Nephron progenitor cell (in vitro differentiated cells): ENCODE measurements around the gene WNK1.

Source experiments
- DNase-seq: peaks from one replicate; pipeline ENCODE4 v3.0.0; 2021
- H3K27ac Mint-ChIP-seq: 2 replicates; pipeline ENCODE4 v1.8.0; 2021; ENCODE audit warnings: mild to moderate bottlenecking, moderate library complexity, mixed read lengths
- H3K27me3 Mint-ChIP-seq: 2 replicates; pipeline ENCODE4 v1.8.0; 2021; ENCODE audit warnings: mild to moderate bottlenecking, low read depth, mixed read lengths; ENCODE audit not compliant: poor library complexity
- H3K36me3 Mint-ChIP-seq: 2 replicates; pipeline ENCODE4 v1.8.0; 2021; ENCODE audit warnings: low read depth, mixed read lengths
- H3K4me1 Mint-ChIP-seq: 2 replicates; pipeline ENCODE4 v1.8.0; 2021; ENCODE audit warnings: mixed read lengths
- H3K4me3 Mint-ChIP-seq: 2 replicates; pipeline ENCODE4 v1.8.0; 2021; ENCODE audit warnings: mild to moderate bottlenecking, moderate library complexity, mixed read lengths
- H3K9me3 Mint-ChIP-seq: 2 replicates; pipeline ENCODE4 v1.8.0; 2021; ENCODE audit warnings: mild to moderate bottlenecking, moderate library complexity, mixed read lengths
- CTCF ChIP-seq: fragments of 200-600 bp; sonication (generic); IDR thresholded peaks from 2 replicates; pipeline ENCODE4 v1.5.0; 2021; ENCODE audit warnings: antibody characterized with exemption

The WNK1 gene

GRCh38 chr12:938810-939209, 186.4 kb downstream of the WNK1 start:
- TF ChIP-seq CTCF = no peak
- Mint-ChIP-seq H3K27ac (peak overlapping the region; percentile 12), H3K4me1 (peaks cover under 1% of the 10 kb centered on the region), H3K36me3 (peaks cover 67% of the 10 kb centered on the region), H3K9me3 (peaks cover 4% of the 10 kb centered on the region), H3K27me3 (no peaks in the 10 kb centered on the region), H3K4me3 (no peak overlapping the region)
- no peak for DNase-seq

GRCh38 chr12:943051-943450, 190.7 kb downstream of the WNK1 start:
- Mint-ChIP-seq H3K36me3 (peaks cover 62% of the 10 kb centered on the region), H3K27ac (no peak overlapping the region), H3K9me3 (peaks cover 4% of the 10 kb centered on the region), H3K4me3 (no peak overlapping the region), H3K27me3 (no peaks in the 10 kb centered on the region), H3K4me1 (peaks cover 29% of the 10 kb centered on the region)
- no peak for TF ChIP-seq CTCF
- DNase-seq = no peak

- TF ChIP-seq CTCF = no peak
Observed at GRCh38 chr12:944211-944610, 191.8 kb downstream of the WNK1 start.

GRCh38 chr12:946212-946611, 193.8 kb downstream of the WNK1 start:
- Mint-ChIP-seq H3K36me3 (peaks cover 38% of the 10 kb centered on the region), H3K4me1 (peaks cover 39% of the 10 kb centered on the region), H3K27ac (peak overlapping the region; percentile 82), H3K9me3 (no peaks in the 10 kb centered on the region), H3K4me3 (peak overlapping the region; percentile 52), H3K27me3 (peaks cover 10% of the 10 kb centered on the region)
- no peak for TF ChIP-seq CTCF
- no peak for DNase-seq

More at GRCh38 chr12:944211-944610, 191.8 kb downstream of the WNK1 start:
- Mint-ChIP-seq H3K36me3 (peaks cover 58% of the 10 kb centered on the region), H3K27me3 (peaks cover 5% of the 10 kb centered on the region), H3K4me1 (peaks cover 37% of the 10 kb centered on the region), H3K4me3 (no peak overlapping the region), H3K9me3 (no peaks in the 10 kb centered on the region), H3K27ac (peak overlapping the region; percentile 10)
- no peak for DNase-seq

GRCh38 chr12:946631-947030, 194.3 kb downstream of the WNK1 start:
- H3K27ac Mint-ChIP-seq = peak overlapping the region; percentile 82
- H3K4me3 Mint-ChIP-seq = peak overlapping the region; percentile 52

More at GRCh38 chr12:946631-947030, 194.3 kb downstream of the WNK1 start:
- Mint-ChIP-seq H3K4me1 (peaks cover 39% of the 10 kb centered on the region), H3K27me3 (peaks cover 10% of the 10 kb centered on the region), H3K36me3 (peaks cover 38% of the 10 kb centered on the region), H3K9me3 (no peaks in the 10 kb centered on the region)
- TF ChIP-seq CTCF = no peak
- no peak for DNase-seq
